ENCODE data around the gene ADAMTS12. TPM values are rescaled to one million over a fixed set of nuclear protein-coding genes. Genes with fewer than 3 reads are reported as not detected.

Gene ADAMTS12, protein sequence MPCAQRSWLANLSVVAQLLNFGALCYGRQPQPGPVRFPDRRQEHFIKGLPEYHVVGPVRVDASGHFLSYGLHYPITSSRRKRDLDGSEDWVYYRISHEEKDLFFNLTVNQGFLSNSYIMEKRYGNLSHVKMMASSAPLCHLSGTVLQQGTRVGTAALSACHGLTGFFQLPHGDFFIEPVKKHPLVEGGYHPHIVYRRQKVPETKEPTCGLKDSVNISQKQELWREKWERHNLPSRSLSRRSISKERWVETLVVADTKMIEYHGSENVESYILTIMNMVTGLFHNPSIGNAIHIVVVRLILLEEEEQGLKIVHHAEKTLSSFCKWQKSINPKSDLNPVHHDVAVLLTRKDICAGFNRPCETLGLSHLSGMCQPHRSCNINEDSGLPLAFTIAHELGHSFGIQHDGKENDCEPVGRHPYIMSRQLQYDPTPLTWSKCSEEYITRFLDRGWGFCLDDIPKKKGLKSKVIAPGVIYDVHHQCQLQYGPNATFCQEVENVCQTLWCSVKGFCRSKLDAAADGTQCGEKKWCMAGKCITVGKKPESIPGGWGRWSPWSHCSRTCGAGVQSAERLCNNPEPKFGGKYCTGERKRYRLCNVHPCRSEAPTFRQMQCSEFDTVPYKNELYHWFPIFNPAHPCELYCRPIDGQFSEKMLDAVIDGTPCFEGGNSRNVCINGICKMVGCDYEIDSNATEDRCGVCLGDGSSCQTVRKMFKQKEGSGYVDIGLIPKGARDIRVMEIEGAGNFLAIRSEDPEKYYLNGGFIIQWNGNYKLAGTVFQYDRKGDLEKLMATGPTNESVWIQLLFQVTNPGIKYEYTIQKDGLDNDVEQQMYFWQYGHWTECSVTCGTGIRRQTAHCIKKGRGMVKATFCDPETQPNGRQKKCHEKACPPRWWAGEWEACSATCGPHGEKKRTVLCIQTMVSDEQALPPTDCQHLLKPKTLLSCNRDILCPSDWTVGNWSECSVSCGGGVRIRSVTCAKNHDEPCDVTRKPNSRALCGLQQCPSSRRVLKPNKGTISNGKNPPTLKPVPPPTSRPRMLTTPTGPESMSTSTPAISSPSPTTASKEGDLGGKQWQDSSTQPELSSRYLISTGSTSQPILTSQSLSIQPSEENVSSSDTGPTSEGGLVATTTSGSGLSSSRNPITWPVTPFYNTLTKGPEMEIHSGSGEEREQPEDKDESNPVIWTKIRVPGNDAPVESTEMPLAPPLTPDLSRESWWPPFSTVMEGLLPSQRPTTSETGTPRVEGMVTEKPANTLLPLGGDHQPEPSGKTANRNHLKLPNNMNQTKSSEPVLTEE (N-terminal part only)
- total RNA-seq (ENCODE audit: unreplicated experiment), result 0.54 TPM
- long read RNA-seq, result 0 reads

DNA sequence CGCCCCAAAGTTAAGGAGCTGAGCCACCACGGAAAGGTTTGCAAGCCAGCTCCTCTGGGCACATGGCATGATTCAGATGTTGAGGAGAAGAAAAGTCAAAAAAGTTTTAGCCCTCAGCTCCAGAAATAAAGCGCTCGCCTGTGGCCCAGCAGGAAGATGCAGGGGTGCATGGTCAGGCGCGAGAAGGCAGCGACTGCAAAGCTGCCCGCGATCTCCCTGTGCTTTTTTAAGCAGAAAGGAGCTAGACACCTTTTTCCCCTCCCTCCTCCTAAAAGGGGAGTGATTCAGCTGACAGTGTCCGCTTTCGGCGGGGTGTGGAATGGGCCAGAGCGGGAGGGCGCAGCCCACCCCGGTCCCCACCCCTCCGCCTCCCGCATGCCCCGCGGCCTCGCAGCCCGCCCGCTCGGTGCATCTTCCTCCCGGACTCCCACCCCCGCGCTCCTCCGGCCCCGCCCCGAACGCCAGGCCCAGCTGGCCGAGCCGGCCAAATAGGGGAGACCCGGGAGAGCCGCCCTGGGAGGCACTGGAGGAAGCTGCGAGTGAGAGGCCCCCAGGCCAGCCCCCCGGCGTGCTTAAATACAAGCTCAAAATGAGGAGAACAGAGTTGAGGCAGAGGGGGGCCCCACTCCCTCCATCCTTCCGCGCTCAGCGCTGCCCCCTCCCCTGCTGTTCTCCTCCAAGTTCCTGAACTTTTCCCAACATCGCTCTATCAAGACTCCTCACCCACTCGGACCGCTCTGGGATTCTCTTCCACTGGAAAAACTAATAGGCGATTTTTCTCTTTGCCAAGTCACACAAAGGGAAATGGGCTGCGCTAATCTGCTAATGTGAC lies at the start of gene ADAMTS12:
Gene ADAMTS12, minus strand, starts transcription at position 203 of the 832 bp plus-strand sequence. Its CDS starts 134 bp downstream, at position 69.
- Mint-ChIP-seq H3K4me3 (ENCODE audit: unreplicated experiment) (peak within 1 kb of the TSS; percentile 89), H3K4me1 (ENCODE audit: low read depth, unreplicated experiment) (peaks cover 2% of the 10 kb centered on the region), H3K27me3 (ENCODE audit: unreplicated experiment) (peaks cover 3% of the 10 kb centered on the region), H3K27ac (ENCODE audit: unreplicated experiment) (no peak within 1 kb of the TSS), H3K9me3 (ENCODE audit: unreplicated experiment) (peaks cover 1% of the 10 kb centered on the region), H3K36me3 (ENCODE audit: unreplicated experiment) (no peaks in the 10 kb centered on the region)
- DNase-seq, result peak; percentile 54
- TF ChIP-seq, protein P1, sequence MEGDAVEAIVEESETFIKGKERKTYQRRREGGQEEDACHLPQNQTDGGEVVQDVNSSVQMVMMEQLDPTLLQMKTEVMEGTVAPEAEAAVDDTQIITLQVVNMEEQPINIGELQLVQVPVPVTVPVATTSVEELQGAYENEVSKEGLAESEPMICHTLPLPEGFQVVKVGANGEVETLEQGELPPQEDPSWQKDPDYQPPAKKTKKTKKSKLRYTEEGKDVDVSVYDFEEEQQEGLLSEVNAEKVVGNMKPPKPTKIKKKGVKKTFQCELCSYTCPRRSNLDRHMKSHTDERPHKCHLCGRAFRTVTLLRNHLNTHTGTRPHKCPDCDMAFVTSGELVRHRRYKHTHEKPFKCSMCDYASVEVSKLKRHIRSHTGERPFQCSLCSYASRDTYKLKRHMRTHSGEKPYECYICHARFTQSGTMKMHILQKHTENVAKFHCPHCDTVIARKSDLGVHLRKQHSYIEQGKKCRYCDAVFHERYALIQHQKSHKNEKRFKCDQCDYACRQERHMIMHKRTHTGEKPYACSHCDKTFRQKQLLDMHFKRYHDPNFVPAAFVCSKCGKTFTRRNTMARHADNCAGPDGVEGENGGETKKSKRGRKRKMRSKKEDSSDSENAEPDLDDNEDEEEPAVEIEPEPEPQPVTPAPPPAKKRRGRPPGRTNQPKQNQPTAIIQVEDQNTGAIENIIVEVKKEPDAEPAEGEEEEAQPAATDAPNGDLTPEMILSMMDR (IDR thresholded peaks at IDR 0.05; ENCODE audit: partially characterized antibody, unreplicated experiment), result no peak

DNA sequence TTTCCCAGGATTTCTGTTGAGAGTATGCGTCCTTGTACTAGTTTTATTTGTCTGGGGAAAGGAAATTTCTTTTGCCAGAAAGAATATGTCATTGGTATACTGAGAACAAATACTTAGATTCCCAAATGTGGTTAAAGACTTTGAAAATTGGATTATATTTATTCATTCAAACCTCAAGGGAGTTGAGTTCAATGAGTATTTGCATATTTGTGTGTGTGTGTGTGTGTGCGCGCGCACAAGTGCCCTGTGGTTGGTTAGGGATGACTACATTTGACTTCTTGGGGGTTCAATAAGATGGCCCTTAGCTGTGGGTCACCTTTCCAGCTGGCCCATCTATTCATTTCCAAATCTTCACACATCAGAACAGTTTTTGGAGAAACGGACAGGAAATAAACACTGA lies 49.3 kb upstream of the ADAMTS12 start:
- Mint-ChIP-seq H3K27me3 (ENCODE audit: unreplicated experiment) (peaks cover 3% of the 10 kb centered on the region), H3K36me3 (ENCODE audit: unreplicated experiment) (no peaks in the 10 kb centered on the region), H3K9me3 (ENCODE audit: unreplicated experiment) (peaks cover 5% of the 10 kb centered on the region), H3K4me3 (ENCODE audit: unreplicated experiment) (peak overlapping the region; percentile 23), H3K4me1 (ENCODE audit: low read depth, unreplicated experiment) (peaks cover 13% of the 10 kb centered on the region), H3K27ac (ENCODE audit: unreplicated experiment) (no peak overlapping the region)
- no peak for DNase-seq
- TF ChIP-seq, protein P1 (IDR thresholded peaks at IDR 0.05; ENCODE audit: partially characterized antibody, unreplicated experiment), result no peak

DNA sequence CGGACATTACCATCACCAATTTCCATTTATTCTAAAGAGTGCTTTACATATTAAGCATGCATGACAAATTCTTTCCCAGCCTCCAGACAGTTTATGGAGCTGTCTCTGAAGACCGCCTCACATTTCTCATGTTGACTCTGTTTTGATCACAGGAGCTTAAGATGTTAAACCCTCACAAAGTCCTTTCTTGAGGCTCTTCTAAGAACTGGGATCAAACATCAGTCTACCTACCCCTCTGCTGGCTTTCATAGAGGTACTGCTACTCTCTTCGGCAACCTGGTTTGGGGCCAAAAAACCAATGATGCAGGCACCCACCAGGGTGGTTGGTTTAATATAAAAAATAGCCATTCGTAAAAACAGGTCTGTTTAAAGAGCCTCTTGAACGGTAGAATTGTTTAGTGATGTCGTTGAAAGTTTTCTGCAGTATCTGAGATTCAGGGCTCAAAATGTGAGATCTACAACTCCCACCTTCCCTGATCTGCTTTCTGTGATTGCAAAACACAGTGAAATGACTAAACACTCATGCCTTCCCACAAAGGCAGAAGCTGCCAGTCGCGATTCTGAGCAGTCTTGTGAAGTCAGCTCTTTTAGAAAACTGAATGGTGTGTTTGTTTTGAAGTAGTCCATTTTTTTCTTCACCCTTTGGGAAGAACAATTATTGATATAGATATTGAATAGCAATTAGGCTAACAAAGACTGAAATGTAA lies 47.9 kb upstream of the ADAMTS12 start:
- H3K27me3 Mint-ChIP-seq (ENCODE audit: unreplicated experiment), result peaks cover 7% of the 10 kb centered on the region
- no peak overlapping the region for H3K4me3 Mint-ChIP-seq (ENCODE audit: unreplicated experiment)
- peaks cover 17% of the 10 kb centered on the region for H3K4me1 Mint-ChIP-seq (ENCODE audit: low read depth, unreplicated experiment)
- H3K36me3 Mint-ChIP-seq (ENCODE audit: unreplicated experiment), result no peaks in the 10 kb centered on the region
- H3K27ac Mint-ChIP-seq (ENCODE audit: unreplicated experiment), result no peak overlapping the region
- TF ChIP-seq, protein P1 (IDR thresholded peaks at IDR 0.05; ENCODE audit: partially characterized antibody, unreplicated experiment), result no peak
- no peak for DNase-seq
- peaks cover 6% of the 10 kb centered on the region for H3K9me3 Mint-ChIP-seq (ENCODE audit: unreplicated experiment)

DNA sequence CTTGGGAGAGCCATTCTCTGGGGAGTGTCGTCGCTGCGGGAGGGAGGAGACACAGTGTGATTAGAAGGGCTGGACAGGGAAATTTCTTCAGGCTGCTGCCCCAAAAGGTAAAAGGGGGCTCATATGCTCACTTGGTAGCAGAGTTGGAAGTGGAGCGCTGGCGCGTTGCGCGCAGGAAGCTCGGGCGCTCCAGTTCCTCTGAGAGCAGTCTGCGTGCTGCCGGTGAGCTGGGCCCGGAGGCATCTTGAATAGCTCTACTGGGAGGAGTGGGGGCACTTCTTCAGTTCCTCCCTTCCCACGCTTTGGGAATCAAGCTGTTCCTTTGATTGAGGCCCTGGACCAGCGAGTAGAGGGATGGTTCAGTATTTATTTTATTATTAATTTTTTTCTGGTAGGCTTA lies 47.1 kb upstream of the ADAMTS12 start:
- Mint-ChIP-seq H3K9me3 (ENCODE audit: unreplicated experiment) (peaks cover 6% of the 10 kb centered on the region), H3K36me3 (ENCODE audit: unreplicated experiment) (no peaks in the 10 kb centered on the region), H3K4me3 (ENCODE audit: unreplicated experiment) (no peak overlapping the region), H3K27ac (ENCODE audit: unreplicated experiment) (no peak overlapping the region), H3K4me1 (ENCODE audit: low read depth, unreplicated experiment) (peaks cover 17% of the 10 kb centered on the region), H3K27me3 (ENCODE audit: unreplicated experiment) (peaks cover 7% of the 10 kb centered on the region)
- DNase-seq, result no peak
- TF ChIP-seq, protein P1 (IDR thresholded peaks at IDR 0.05; ENCODE audit: partially characterized antibody, unreplicated experiment), result no peak
